MM.1S (cell line): ENCODE results near the gene CPD.

Experiments used
- EZH2 ChIP-seq: fragments of 300-600 bp; sonication (generic); optimal IDR thresholded peaks from 2 replicates; pipeline ENCODE3; 2017; ENCODE audit warnings: low read depth, mild to moderate bottlenecking, antibody characterized with exemption, low read length, mixed read lengths
- EZH2phosphoT487 ChIP-seq: fragments of 300-600 bp; sonication (generic); IDR thresholded peaks from 2 replicates; pipeline ENCODE4 v1.6.1; 2018; ENCODE audit warnings: antibody characterized with exemption, low read length
- TF ChIP-seq, protein P1 (sequence below): fragments of 300-600 bp; sonication (generic); IDR thresholded peaks from 2 replicates; pipeline ENCODE4 v1.5.1; 2016; ENCODE audit warnings: antibody characterized with exemption, low read length, mixed read lengths

DNA sequence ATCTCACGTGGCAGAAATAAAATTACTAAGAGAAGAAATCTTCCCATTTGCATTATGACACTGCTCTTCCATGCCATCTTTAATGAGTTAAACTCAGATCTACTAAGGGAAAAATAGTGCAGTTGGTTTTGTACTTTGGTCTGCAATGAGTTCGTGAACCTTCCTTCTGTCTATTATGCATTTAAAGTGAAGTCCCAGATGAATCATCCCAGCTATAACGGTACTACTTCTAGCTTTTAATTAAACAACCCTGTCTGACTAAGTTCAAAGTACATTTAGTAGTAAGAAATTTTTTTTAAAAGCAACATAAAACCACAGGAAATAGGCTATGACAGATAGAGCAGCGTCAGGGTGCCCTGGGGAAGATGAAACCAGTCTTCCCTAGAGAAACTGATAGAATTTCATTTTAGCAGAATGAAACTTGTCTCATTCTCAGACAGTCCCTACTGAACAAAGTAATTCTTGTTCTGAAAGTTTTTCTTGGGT lies 46.6 kb upstream of the CPD start:
- TF ChIP-seq, protein P1, sequence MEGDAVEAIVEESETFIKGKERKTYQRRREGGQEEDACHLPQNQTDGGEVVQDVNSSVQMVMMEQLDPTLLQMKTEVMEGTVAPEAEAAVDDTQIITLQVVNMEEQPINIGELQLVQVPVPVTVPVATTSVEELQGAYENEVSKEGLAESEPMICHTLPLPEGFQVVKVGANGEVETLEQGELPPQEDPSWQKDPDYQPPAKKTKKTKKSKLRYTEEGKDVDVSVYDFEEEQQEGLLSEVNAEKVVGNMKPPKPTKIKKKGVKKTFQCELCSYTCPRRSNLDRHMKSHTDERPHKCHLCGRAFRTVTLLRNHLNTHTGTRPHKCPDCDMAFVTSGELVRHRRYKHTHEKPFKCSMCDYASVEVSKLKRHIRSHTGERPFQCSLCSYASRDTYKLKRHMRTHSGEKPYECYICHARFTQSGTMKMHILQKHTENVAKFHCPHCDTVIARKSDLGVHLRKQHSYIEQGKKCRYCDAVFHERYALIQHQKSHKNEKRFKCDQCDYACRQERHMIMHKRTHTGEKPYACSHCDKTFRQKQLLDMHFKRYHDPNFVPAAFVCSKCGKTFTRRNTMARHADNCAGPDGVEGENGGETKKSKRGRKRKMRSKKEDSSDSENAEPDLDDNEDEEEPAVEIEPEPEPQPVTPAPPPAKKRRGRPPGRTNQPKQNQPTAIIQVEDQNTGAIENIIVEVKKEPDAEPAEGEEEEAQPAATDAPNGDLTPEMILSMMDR: no peak
- no peak for TF ChIP-seq EZH2phosphoT487
- TF ChIP-seq EZH2: no peak
